Cerebellar nuclear complex (tissue), 1 donor: ENCODE measurements around the gene LILRA6.
"Not testable (repeated sequence)": the region's sequence is repeated elsewhere in the genome, so short reads cannot be mapped to it uniquely, and the experiment has no call there.

Experiments used
- DNase-seq, 2 experiments: peaks; one replicate each; lab custom pipeline; 2025; lab: John Stamatoyannopoulos, UW

LILRA6 gene

DNA sequence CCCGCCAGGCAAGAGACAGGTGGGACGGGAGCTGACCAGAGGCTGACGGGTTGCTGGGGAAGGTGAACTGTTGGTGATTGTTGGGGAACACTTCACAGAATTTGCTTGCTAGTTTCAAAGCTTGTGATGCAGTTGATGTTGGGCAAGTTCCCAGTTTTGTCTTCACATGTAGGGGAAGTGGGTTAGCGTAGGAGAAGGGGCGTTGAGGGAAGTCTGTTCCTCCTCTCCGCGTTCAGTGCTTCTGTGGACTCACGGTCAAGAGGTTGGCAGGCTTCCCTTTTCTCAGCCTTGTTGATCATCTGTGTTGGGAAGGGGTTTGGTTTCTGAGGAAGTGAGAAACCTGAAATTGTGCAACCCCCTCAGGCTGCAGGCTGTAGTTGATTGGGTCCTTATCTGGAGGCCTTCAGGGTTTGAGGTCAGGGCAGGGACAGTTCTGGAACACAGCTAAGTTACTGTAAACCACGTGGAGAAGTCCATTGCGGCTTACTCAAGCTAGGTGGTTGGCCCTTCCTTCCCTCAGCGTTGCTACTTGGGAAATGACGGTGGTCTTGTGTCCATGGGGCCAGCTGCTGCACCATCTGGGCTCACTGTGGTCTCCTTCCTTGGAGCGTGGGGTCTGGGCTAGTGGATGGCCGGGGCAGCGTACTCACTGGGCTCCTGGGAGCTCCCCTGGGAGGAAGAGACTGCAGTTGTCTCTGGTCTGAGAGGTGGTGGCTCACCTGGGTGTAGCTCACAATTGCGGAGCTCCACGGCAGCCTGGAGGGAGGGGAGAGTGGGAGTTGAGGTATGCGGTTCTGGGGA is 34.4 kb downstream of the LILRA6 start:
- DNase-seq, result no peak

DNA sequence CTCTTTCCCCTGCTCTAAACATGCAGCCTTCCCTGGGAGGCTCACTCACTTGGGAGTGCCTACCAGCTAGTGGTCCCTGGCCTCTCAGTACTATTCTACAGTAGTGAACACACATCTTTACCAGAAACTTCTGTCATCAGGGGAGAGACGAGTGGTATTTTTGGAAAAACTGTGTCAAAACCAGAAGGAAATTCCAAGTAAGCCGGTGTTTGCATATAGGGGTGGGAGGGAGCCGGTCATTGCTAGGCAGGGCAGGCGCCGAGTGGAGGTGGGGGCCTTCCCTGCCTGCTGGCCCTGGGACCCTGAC is 35.0 kb downstream of the LILRA6 start:
- DNase-seq, result no peak

DNA sequence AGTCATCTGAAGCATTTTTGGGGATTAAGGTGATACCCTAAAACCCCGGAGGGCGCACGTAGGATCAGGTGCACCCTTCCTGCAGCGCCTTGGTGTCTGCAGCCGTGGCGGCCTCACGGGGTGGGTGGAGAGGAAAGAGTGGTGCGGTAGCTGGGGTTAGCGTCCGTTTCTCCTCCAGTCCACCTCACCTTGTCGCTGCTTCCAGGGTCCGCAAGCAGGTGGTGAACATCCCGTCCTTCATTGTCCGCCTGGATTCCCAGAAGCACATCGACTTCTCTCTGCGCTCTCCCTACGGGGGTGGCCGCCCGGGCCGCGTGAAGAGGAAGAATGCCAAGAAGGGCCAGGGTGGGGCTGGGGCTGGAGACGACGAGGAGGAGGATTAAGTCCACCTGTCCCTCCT is 35.4 kb downstream of the LILRA6 start:
- DNase-seq, result not testable (repeated sequence)

DNA sequence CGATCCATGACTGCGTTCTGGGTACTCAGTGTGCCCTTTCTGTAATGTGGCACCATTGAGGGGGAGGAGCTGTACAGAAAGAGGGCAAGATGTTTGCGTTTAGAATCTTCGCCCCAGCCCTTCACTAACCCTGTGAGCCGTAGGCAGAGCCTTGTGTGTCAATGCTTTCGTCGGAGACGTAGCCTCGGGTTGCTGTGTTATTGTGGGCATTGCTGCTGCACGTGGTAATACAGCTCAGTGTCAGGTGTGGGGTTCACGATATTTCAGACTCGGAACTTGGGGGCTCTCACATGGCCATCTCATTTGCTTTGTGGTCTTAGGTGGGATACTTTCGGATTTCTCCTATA is 35.8 kb downstream of the LILRA6 start:
- DNase-seq, result no peak

DNA sequence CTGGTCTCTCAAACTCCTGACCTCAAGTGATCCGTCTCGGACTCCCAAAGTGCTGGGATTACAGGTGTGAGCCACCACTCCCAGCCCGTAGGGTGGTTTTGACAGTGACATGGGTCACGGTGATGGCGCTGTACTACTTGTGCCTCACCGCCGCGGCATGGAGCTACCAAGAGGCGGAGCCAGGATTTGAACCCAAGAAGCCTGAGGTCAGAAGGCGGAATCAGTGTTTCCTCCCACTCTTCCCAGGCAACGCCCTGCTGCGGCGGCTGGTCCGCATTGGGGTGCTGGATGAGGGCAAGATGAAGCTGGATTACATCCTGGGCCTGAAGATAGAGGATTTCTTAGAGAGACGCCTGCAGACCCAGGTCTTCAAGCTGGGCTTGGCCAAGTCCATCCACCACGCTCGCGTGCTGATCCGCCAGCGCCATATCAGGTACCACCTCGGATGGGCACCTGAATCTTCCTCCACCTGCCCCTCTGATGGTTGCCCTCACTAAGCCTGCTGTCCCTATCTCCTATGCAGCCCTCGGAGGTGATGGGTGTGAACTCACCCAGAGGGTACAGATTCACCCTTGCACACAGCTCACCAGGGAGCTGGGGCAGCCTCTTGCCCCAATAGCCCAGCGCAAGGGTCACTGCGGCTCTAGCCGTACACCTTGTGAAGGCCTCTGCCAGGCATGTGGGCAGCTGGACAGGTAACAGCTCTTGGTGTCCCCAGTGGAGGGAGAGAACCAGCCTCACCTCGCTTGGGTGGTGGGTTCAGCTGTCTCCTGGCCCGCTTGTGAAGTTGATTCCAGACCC is 36.4 kb downstream of the LILRA6 start:
- DNase-seq, result no peak

DNA sequence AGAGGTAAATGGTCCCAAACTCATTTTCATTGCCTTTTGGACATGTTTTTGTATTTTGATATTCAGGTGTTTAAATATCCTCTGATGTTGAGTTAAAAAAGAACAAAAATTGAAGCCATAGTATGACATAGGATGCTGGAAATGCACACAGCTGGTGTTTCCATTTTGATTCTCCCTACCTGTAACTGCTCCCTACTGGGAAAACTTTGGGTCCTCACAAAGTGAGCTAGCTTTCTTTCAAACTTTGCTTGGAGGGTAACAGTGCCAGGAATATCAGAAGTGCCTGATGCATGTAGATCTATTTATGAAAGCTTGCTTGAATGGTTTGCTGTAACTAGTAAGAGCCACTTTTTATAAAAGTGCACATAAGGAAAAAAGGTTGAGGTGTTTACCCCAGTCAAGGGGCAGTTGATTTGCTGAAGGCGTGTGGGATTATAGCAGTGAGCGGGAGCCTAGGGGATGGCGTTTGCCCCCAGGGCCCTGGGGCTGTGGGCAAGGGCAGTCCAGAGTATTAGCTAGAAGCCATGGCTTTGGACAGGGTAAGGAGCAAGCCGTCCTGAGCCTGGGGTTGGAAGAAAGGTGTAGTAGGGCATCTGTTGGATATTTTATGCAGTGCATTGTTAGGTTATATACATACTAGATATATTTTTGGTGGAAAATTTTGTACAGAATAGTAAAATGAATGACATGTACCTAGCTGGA is 37.7 kb downstream of the LILRA6 start:
- no peak for DNase-seq

DNA sequence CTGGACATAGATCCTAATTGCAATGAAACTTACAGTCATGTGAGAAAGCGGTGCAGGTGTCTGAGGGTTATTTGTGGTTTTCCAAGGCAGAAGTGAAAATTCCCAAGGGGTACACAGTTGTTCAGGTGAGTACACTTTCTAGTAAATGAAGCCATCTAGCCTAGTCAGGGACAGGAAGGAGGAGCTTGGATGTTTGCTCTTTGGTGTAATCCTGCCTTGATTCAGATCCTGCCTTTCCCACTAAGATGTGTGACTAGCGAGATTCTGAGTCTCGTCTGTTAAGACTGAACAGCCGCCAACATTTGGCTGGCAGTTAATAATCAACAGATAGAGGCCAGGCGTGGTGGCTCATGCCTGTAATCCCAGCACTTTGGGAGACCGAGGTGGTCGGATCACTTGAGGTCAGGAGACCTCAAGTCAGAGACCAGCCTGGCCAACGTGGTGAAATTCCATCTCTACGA is 39.4 kb downstream of the LILRA6 start:
- no peak for DNase-seq

DNA sequence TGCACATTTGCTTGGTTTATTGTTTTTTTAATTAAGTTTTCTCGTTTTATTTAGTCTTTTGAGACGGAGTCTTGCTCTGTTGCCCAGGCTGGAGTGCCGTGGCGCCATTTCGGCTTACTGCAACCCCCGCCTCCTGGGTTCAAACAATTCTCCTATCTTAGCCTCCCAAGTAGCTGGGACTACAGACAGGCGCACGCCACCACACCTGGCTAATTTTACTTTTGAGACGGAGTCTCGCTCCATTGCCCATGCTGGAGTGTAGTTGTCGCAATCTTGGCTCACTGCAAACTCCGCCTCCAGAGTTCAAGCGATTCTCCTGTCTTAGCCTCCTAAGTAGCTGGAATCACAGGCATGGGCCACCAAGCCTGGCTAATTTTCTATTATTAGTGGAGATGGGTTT is 40.6 kb downstream of the LILRA6 start:
- DNase-seq, result no peak

DNA sequence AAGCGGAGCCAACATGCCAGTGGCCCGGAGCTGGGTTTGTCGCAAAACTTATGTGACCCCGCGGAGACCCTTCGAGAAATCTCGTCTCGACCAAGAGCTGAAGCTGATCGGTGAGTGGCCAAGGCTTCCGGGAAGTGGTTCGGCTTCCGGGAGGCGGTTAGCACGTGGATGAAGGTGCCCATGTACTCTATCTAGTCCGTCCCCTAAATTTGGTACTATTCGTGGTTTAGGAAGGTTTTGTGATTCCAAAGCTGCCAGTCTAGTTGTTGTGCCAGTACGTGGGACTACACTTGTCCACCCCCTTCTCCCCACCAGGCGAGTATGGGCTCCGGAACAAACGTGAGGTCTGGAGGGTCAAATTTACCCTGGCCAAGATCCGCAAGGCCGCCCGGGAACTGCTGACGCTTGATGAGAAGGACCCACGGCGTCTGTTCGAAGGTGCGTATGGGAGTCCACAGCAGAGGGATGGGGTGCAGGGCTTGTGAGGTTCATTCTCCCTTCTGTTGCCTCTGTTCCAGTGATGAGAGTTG is 41.4 kb downstream of the LILRA6 start:
- DNase-seq, result no peak

DNA sequence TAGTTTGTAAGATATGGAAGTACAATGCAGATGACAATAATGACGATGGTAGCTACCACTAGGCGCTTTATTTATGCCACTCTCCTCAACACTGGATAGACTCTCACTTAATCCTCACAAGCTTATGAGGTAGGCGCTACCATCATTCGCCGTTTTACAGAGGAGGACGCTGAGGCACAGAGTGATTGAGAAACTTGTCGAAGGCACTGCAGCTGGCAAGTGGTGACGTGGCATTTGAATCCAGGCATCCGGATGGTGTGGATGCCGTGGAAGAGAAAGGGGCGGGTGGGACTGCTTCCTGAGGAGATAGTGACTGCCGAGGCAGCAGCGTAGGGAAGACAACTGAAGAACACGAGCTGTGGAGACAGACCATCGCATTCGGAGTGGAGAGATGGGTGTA is 43.2 kb downstream of the LILRA6 start:
- DNase-seq, result no peak

DNA sequence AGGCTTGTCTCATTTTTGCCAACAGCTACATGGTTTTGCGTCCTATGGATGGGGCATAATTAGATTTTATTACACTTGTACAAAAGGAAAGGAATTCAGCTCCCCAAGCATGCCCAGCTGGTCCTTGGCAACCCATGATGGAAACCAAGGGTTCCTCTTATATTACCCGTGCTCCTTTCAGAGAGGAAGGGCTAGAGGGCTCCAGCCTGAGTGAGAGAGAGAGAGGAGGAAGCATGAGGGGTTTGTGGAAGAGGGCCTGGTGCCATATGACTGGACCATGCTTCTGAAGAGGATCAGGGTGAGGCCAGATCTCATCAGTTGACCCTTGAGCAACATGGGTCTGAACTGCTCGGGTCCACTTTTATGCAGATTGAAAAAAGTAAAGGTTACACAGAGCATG is 45.5 kb downstream of the LILRA6 start:
- DNase-seq, result no peak

DNA sequence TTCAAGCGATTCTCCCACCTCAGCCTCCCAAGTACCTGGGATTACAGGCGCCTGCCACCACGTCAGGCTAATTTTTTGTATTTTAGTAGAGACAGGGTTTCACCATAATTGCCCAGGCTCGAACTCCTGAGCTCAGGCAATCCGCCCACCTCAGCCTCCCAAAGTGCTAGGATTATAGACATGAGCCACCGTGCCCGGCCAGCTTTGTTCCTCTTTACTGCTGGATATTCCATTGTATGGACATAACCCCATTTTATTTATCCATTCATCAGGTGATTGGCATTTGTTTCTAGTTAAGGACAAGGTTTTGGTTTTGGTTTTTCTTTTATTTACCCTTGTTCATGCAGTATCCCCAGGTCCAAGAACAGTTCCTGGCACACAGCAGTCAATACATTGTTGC is 46.1 kb downstream of the LILRA6 start:
- DNase-seq, result no peak

DNA sequence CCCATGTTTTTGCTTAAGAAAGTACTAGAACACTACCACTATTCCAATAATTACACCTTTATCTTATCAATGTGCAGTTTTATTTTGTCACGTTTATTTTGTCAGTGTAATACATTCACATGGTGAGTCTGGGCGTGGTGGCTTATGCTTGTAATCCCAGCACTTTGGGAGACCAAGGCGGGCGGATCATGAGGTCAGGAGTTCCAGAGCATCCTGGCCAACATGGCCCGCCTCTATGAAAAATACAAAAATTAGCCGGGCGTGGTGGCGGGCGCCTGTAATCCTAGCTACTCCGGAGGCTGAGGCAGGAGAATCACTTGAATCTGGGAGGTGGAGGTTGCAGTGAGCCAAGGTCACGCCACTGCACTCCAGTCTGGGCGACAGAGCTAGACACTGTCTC is 48.1 kb downstream of the LILRA6 start:
- not testable (repeated sequence) for DNase-seq

DNA sequence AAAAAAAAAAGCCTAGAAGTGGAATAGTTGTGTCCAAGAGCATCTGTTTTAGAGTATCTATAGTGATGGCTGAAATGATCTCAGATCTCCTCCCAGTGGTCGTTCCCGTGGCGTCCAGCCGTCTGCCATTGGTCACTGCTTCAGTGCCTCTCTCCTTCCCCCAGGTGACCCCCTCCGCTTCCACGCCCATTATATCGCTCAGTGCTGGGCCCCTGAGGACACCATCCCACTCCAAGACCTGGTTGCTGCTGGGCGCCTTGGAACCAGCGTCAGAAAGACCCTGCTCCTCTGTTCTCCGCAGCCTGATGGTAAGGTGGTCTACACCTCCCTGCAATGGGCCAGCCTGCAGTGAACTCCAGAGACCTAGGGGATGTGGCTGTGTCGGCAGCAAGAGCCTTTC is 49.6 kb downstream of the LILRA6 start:
- no peak for DNase-seq

DNA sequence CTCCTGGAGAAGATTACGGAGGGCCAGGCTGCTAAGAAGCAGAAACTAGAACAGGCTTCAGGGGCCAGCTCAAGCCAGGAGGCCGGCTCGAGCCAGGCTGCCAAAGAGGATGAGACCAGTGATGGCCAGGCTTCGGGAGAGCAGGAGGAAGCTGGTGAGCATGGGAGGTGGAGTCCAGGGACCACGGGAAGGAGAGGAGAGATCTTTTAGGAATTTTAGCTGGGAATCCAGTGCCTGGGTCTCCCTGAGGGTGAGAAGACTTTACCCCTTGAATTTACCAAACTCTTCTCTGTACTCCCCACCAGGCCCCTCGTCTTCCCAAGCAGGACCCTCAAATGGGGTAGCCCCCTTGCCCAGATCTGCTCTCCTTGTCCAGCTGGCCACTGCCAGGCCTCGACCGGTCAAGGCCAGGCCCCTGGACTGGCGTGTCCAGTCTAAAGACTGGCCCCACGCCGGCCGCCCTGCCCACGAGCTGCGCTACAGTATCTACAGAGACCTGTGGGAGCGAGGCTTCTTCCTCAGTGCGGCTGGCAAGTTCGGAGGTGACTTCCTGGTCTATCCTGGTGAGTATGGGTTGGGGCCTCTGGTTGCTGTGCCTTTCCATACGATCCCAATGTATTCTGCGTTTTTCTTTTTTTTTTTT is 50.7 kb downstream of the LILRA6 start:
- DNase-seq, result no peak

DNA sequence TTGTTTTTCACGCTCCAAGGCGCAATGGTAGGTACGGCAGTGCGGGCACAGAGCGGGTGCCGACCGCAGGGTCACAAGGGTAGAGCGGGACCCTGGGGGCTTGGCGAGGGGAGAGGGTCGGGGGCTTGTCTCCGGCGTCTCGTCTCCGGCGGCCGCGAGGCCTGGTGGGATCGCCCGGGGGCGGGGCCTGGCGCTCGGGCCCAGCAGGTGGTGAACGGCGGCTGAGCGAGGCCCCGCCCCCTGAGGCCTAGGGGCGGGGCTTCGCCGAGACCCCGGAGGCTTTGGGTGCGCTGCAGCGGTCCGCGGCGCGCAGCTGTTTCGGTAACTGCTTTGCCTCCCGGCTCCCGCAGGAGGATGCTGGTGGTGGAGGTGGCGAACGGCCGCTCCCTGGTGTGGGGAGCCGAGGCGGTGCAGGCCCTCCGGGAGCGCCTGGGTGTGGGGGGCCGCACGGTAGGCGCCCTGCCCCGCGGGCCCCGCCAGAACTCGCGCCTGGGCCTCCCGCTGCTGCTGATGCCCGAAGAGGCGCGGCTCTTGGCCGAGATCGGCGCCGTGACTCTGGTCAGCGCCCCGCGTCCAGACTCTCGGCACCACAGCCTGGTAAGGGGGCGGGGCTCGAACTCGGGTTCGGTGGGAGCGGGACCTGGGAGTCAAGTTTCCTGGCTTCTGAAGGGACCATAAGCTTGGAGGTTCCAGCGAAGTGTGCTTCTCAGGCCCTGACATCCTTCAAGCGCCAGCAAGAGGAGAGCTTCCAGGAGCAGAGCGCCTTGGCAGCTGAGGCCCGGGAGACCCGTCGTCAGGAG is 51.4 kb downstream of the LILRA6 start, which contains the start of gene TSEN34:
TSEN34 (plus strand) TSS at position 298 of the 800 bp plus-strand sequence; CDS start at position 355, 57 bp downstream.
- DNase-seq, result no peak

DNA sequence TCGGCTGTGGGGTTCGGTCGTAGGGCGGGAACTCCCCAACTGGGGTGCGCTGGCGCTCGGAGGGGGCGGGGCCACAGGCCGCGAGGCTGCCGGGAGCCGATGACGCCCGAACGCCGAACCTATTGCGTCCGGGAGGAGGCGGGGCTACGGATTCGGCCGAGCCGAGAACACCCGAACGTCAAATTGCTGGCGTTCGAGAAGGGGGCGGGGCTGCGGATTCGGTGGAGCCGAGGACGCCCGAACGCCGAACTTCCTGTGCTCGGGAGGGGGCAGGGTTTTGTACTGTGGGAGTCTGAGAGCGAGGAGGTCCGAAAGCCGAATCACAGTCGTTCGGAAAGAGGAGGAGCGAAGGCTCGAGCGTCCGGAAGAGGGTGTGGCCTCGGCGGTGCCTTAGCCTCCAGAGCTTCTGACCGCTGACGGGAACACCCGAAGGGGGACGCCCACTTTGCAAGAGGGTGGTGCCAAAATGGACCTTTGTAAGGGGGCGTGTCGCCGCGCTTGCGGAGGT is 52.0 kb downstream of the LILRA6 start:
- DNase-seq, result peak; percentile 96 to 97

DNA sequence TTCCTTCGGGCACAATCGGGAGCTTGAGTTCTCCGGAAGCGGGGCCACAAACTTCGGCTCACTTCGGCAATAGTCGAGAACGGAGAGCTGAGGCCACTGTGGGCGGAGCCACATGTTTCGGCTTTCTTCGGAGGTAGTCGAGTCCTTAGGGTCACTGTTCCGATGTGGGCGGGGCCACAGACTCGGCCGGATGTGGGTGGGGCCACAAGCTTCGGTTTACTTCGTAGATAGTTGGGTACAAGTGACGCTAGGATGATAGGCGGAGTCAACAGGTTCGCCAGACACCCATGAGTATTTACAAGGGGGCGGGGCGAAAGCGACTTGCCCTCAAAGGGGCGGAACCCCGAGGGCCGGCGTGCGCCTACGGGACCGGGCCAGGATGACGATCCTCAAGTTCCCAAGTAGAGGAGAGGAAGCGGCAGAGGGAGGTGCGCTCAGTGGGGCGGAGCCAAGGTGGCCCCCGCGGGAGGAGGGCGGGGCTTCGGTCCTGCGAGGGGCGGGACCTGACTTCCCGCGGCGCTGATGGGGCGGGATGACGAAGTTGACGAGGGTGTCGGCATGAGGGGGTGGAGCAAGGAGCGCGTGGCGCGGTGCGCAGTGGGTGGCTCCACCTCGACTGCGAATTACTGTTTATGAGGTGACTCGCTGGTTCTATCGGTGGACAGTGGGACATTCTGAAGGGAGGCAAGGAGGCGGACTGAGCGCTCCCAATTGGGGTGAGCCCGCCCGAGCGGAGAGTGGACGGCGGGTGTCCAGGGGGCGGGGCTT is 52.7 kb downstream of the LILRA6 start:
- DNase-seq, result peak; percentile 97 to 98

DNA sequence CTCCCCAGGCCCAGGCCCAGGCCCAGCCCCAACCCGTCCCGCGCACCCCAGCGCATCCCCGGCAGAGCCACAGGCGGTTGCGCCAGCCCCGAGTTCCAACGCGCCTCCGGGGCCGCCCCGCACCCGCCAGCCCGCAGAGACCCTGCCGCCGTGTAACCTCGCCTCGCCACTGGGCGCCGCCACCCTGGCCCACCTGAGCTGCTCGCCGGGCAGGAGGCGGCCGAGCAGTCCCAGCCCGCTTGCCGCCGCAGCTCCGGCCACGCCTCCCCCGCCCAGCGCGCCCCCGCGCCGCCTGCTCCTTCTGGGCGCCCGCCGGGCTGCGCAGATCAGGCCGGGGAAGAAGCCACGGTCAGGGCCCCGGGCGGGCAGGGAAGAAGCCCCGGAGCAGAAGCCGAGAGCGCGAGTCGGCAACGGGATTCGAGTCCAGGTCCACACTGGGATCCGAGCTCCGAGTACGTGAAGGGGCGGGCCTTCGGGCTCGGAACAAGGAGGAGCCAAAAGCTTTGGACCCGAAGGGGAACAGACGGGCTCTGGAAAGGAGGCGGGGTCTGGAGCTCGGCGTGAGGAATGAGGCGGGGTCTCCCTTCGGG is 53.4 kb downstream of the LILRA6 start, which contains the start of gene MBOAT7:
MBOAT7 (minus strand) TSS at position 436 of the 590 bp plus-strand sequence. CDS start 1,072 bp downstream, outside the sequence.
- DNase-seq, result peak in 1 of 2 experiments; percentile 97
